DOHH2 (cell line): Measurements from ENCODE around the gene SLC5A10.

Experiments used
- H3F3A ChIP-seq: fragments of 200-600 bp; sonication (generic), shearing (Covaris generic); 2 replicates; pipeline ENCODE4 v1.6.0; 2016; ENCODE audit warnings: antibody characterized with exemption, mild to moderate bottlenecking; ENCODE audit not compliant: control insufficient read depth, insufficient read depth
- H3K27ac ChIP-seq: fragments of 200-600 bp; sonication (generic); 2 replicates; pipeline ENCODE4 v1.5.1; 2014; ENCODE audit warnings: low read depth, mild to moderate bottlenecking, low read length, moderate library complexity
- H3K27me3 ChIP-seq: fragments of 200-600 bp; sonication (generic); 2 replicates; pipeline ENCODE4 v1.6.1; 2014; ENCODE audit warnings: mild to moderate bottlenecking, low read length, mixed read lengths; ENCODE audit not compliant: control insufficient read depth
- H3K36me3 ChIP-seq: fragments of 200-600 bp; sonication (generic); 2 replicates; pipeline ENCODE4 v1.6.1; 2014; ENCODE audit warnings: mild to moderate bottlenecking, low read length, moderate library complexity, mixed read lengths; ENCODE audit not compliant: control insufficient read depth
- H3K4me1 ChIP-seq: fragments of 200-600 bp; sonication (generic); 2 replicates; pipeline ENCODE4 v1.6.1; 2014; ENCODE audit warnings: mild to moderate bottlenecking, low read length, mixed read lengths; ENCODE audit not compliant: control insufficient read depth
- H3K4me2 ChIP-seq: fragments of 200-600 bp; sonication (generic); 2 replicates; pipeline ENCODE4 v1.6.0; 2014; ENCODE audit warnings: mild to moderate bottlenecking, low read length, moderate library complexity
- H3K4me3 ChIP-seq: fragments of 200-600 bp; sonication (generic); 2 replicates; pipeline ENCODE4 v1.5.1; 2014; ENCODE audit warnings: mild to moderate bottlenecking, low read length, mixed read lengths
- H3K79me2 ChIP-seq: fragments of 200-600 bp; sonication (generic); 2 replicates; pipeline ENCODE4 v1.6.1; 2014; ENCODE audit warnings: mild to moderate bottlenecking, low read length, mixed read lengths; ENCODE audit not compliant: control insufficient read depth
- H3K9me2 ChIP-seq: fragments of 200-600 bp; sonication (generic); replicated peaks from 2 replicates; pipeline ENCODE4 v1.6.1; 2014; ENCODE audit warnings: mild to moderate bottlenecking, low read length, mixed read lengths; ENCODE audit not compliant: control insufficient read depth
- H3K9me3 ChIP-seq: fragments of 200-600 bp; sonication (generic); 2 replicates; pipeline ENCODE4 v1.6.1; 2014; ENCODE audit warnings: antibody characterized with exemption, low read length, mixed read lengths; ENCODE audit not compliant: control insufficient read depth, insufficient read depth
- H4K20me1 ChIP-seq: fragments of 200-600 bp; sonication (generic); 2 replicates; pipeline ENCODE4 v1.6.0; 2014; ENCODE audit warnings: low read depth, mild to moderate bottlenecking, antibody characterized with exemption, low read length, moderate library complexity; ENCODE audit not compliant: control insufficient read depth, insufficient read depth
- CTCF ChIP-seq: fragments of 200-600 bp; sonication (generic); IDR thresholded peaks from one replicate; pipeline ENCODE4 v1.5.1; 2014; ENCODE audit warnings: antibody characterized with exemption, mild to moderate bottlenecking, low read depth, low read length; ENCODE audit not compliant: poor library complexity, severe bottlenecking
- EZH2phosphoT487 ChIP-seq: fragments of 200-600 bp; sonication (generic); IDR thresholded peaks from 2 replicates; pipeline ENCODE4 v1.6.1; 2017; ENCODE audit warnings: borderline replicate concordance, mild to moderate bottlenecking, antibody characterized with exemption, low read length, moderate library complexity, mixed read lengths

The SLC5A10 gene

GRCh38 chr17:19016881-19017280 is 64.9 kb downstream of the SLC5A10 start:
- Histone ChIP-seq H3K27me3 (peaks cover 3% of the 10 kb centered on the region; the same call in 1 of the 2 replicates), H3K4me3 (no peak overlapping the region), H3K27ac (no peak overlapping the region), H3K79me2 (no peaks in the 10 kb centered on the region), H3K9me2 (no peaks in the 10 kb centered on the region), H3K4me2 (no peak overlapping the region), H3K9me3 (no peaks in the 10 kb centered on the region), H3K4me1 (peaks cover 15% of the 10 kb centered on the region), H3K36me3 (peaks cover 16% of the 10 kb centered on the region), H3F3A (peaks cover 5% of the 10 kb centered on the region; the same call in 1 of the 2 replicates), H4K20me1 (0 out of 2 replicates have a peak, but pooled peaks cover 5% of the 10 kb centered on the region)
- TF ChIP-seq EZH2phosphoT487 (no peak), CTCF (no peak)

GRCh38 chr17:19017401-19017800 is 65.4 kb downstream of the SLC5A10 start:
- H3K27ac ChIP-seq: no peak overlapping the region
- H3K79me2 ChIP-seq: no peaks in the 10 kb centered on the region
- H3K4me1 ChIP-seq: peaks cover 18% of the 10 kb centered on the region
- H3K4me3 ChIP-seq: no peak overlapping the region
- H3K4me2 ChIP-seq: no peak overlapping the region
- H3K9me3 ChIP-seq: no peaks in the 10 kb centered on the region
- peaks cover 21% of the 10 kb centered on the region for H3K36me3 ChIP-seq
- TF ChIP-seq EZH2phosphoT487 (no peak), CTCF (no peak)
- H3K27me3 ChIP-seq: peaks cover 3% of the 10 kb centered on the region; the same call in 1 of the 2 replicates
- H4K20me1 ChIP-seq: 0 out of 2 replicates have a peak, but pooled peaks cover 5% of the 10 kb centered on the region
- H3K9me2 ChIP-seq: no peaks in the 10 kb centered on the region
- H3F3A ChIP-seq: peaks cover 8% of the 10 kb centered on the region; the same call in 1 of the 2 replicates

- Histone ChIP-seq H3K36me3 (peaks cover 27% of the 10 kb centered on the region), H3K27me3 (peaks cover 3% of the 10 kb centered on the region; the same call in 1 of the 2 replicates), H4K20me1 (0 out of 2 replicates have a peak, but pooled peaks cover 5% of the 10 kb centered on the region), H3K4me3 (no peak overlapping the region), H3F3A (peaks cover 12% of the 10 kb centered on the region; the same call in 1 of the 2 replicates), H3K4me1 (peaks cover 18% of the 10 kb centered on the region), H3K9me3 (no peaks in the 10 kb centered on the region), H3K79me2 (no peaks in the 10 kb centered on the region), H3K4me2 (no peak overlapping the region), H3K9me2 (no peaks in the 10 kb centered on the region), H3K27ac (no peak overlapping the region)
- TF ChIP-seq EZH2phosphoT487: no peak
Observed at GRCh38 chr17:19017804-19018599, 66.0 kb downstream of the SLC5A10 start.

GRCh38 chr17:19018600-19018950 is 66.6 kb downstream of the SLC5A10 start:
- no peaks in the 10 kb centered on the region for H3K9me2 ChIP-seq
- H4K20me1 ChIP-seq: 0 out of 2 replicates have a peak, but pooled peaks cover 5% of the 10 kb centered on the region
- H3K27ac ChIP-seq: no peak overlapping the region
- H3K36me3 ChIP-seq: peaks cover 30% of the 10 kb centered on the region
- no peak overlapping the region for H3K4me3 ChIP-seq
- no peaks in the 10 kb centered on the region for H3K9me3 ChIP-seq
- no peak overlapping the region for H3K4me2 ChIP-seq
- TF ChIP-seq EZH2phosphoT487 (no peak), CTCF (no peak)
- no peaks in the 10 kb centered on the region for H3K79me2 ChIP-seq
- peaks cover 15% of the 10 kb centered on the region; the same call in 1 of the 2 replicates for H3F3A ChIP-seq
- peaks cover 18% of the 10 kb centered on the region for H3K4me1 ChIP-seq
- H3K27me3 ChIP-seq: peaks cover 3% of the 10 kb centered on the region; the same call in 1 of the 2 replicates
